ENCODE measurements around the gene SLC25A4.

Gene SLC25A4

GRCh38 chr4:185151296-185151695, 8.2 kb downstream of the SLC25A4 start:
- POLR2A ChIA-PET (ENCODE audit: low non-redundant PET) = no interaction called here
- DNase-seq (ENCODE audit: low spot score) = no peak
- no peak overlapping the region for H3K27ac ChIP-seq
- CTCF ChIA-PET = interaction anchor here (0.9 kb wide), 1 partner anchor 8 kb away, joined by 3 read pairs; the partner anchor contains the start of gene SLC25A4
- TF ChIP-seq, protein P1, sequence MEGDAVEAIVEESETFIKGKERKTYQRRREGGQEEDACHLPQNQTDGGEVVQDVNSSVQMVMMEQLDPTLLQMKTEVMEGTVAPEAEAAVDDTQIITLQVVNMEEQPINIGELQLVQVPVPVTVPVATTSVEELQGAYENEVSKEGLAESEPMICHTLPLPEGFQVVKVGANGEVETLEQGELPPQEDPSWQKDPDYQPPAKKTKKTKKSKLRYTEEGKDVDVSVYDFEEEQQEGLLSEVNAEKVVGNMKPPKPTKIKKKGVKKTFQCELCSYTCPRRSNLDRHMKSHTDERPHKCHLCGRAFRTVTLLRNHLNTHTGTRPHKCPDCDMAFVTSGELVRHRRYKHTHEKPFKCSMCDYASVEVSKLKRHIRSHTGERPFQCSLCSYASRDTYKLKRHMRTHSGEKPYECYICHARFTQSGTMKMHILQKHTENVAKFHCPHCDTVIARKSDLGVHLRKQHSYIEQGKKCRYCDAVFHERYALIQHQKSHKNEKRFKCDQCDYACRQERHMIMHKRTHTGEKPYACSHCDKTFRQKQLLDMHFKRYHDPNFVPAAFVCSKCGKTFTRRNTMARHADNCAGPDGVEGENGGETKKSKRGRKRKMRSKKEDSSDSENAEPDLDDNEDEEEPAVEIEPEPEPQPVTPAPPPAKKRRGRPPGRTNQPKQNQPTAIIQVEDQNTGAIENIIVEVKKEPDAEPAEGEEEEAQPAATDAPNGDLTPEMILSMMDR (conservative IDR thresholded peaks at IDR 0.05; ENCODE audit: low read depth) = no peak

DNA sequence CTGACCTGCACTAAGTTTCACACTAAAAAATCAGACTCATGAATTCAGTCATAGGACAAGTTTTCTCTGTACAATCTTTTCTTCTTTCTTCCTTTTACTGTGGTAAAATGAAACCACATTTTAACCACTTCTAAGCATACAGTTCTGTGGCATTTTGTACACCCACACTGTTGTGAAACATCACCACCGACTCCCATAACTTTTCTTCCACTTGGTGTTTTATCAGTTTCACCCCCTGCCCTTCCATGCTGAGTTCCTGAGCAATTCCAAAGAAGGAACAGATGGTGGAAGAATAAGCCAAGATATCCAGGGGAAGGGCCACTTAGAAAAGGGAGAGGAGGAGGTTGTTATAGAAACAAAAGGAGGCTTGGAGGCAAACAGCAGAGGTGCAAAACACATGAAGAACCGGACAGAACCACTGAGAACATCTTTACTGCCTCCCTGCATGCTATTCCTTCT, 22.6 kb downstream of the SLC25A4 start:
- POLR2A ChIA-PET (ENCODE audit: low non-redundant PET) = no interaction called here
- TF ChIP-seq, protein P1 (conservative IDR thresholded peaks at IDR 0.05; ENCODE audit: low read depth) = no peak
- H3K27ac ChIP-seq = no peak overlapping the region
- no peak for DNase-seq (ENCODE audit: low spot score)
- CTCF ChIA-PET = no interaction called here

- POLR2A ChIA-PET (ENCODE audit: low non-redundant PET) = no interaction called here
- TF ChIP-seq, protein P1 (conservative IDR thresholded peaks at IDR 0.05; ENCODE audit: low read depth) = no peak
- CTCF ChIA-PET = interaction anchor here (0.5 to 0.6 kb wide), 2 partner anchors 15 to 17 kb away, joined by 3 read pairs; no protein-coding TSS in a partner anchor
- DNase-seq (ENCODE audit: low spot score) = no peak
- no peak overlapping the region for H3K27ac ChIP-seq
Observed at GRCh38 chr4:185167234-185167633, 24.2 kb downstream of the SLC25A4 start.

GRCh38 chr4:185171373-185172071, 28.5 kb downstream of the SLC25A4 start:
- peak overlapping the region; percentile 50; the same call in 1 of the 2 replicates for H3K27ac ChIP-seq
- DNase-seq (ENCODE audit: low spot score) = no peak

DNA sequence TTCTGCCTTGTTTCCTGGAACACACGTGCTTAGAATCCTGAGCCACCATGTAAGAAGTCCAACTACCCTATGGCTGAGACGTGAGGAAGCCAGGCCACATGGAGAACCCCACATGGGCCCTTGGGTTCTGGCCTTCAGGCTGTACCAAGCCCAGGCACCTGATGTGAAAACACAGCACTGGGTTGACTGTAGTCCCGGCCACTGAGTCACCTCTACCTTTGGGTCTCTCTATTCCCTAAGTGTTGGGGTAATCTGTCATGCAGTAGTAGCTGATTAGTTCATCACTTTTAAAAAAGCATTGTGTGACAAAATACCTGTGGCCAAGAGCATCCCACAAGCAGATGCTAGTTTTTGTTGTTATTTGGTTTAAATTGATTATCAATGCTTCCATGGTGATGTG, 36.4 kb downstream of the SLC25A4 start:
- ChIA-PET CTCF (interaction anchor here (0.6 to 0.7 kb wide), 2 partner anchors 84 to 105 kb away, joined by 3 to 4 read pairs; no protein-coding TSS in a partner anchor), POLR2A (ENCODE audit: low non-redundant PET) (no interaction called here)
- TF ChIP-seq, protein P1 (conservative IDR thresholded peaks at IDR 0.05; ENCODE audit: low read depth) = no peak
- no peak for DNase-seq (ENCODE audit: low spot score)
- no peak overlapping the region for H3K27ac ChIP-seq

More at GRCh38 chr4:185171373-185172071, 28.5 kb downstream of the SLC25A4 start:
- TF ChIP-seq, protein P1 (conservative IDR thresholded peaks at IDR 0.05; ENCODE audit: low read depth) = no peak
- CTCF ChIA-PET = interaction anchor here (0.6 to 0.7 kb wide), 3 partner anchors 249 to 1534 kb away, joined by 3 to 4 read pairs (median 4); no protein-coding TSS in a partner anchor
- POLR2A ChIA-PET (ENCODE audit: low non-redundant PET) = interaction anchor here (0.7 kb wide), 1 partner anchor 14 kb away, joined by 7 read pairs; no protein-coding TSS in a partner anchor

GRCh38 chr4:185182239-185182638, 39.2 kb downstream of the SLC25A4 start:
- ChIA-PET CTCF (no interaction called here), POLR2A (ENCODE audit: low non-redundant PET) (no interaction called here)
- no peak for DNase-seq (ENCODE audit: low spot score)
- H3K27ac ChIP-seq = no peak overlapping the region
- TF ChIP-seq, protein P1 (conservative IDR thresholded peaks at IDR 0.05; ENCODE audit: low read depth) = no peak

Data from RWPE1 (cell line).